Measurements from ENCODE around the gene DBX1. TPM values are rescaled to one million over a fixed set of nuclear protein-coding genes. Genes with fewer than 3 reads are reported as not detected.

Gene DBX1
- total and polyA plus RNA-seq, 2 donors (not counting 1 experiment from before 2014, with no cell fraction given) = not detected

Other genes with a start within 250 kb of the DBX1 start
- 69.1 and 77.6 TPM in 2 replicates for gene HTATIP2, start 203.2 kb upstream of the DBX1 start, total RNA-seq
- 43.5 and 59.1 TPM in 2 replicates for gene HTATIP2, start 203.2 kb upstream of the DBX1 start, polyA plus RNA-seq
- gene PRMT3, start 227.2 kb upstream of the DBX1 start, total RNA-seq = 12.8 and 13.0 TPM in 2 replicates
- 14.2 and 15.7 TPM in 2 replicates for gene PRMT3, start 227.2 kb upstream of the DBX1 start, polyA plus RNA-seq